PFSK-1 (cell line): ENCODE results near the gene BAG2.

ENCODE experiments used
- REST ChIP-seq, 2 experiments: IDR thresholded peaks; 2 replicates each; pipeline versions ENCODE4 v1.6.1 to v1.8.0; 2011 to 2012; ENCODE audit warnings: low read depth in 2 of 2, low read length in 2 of 2, control low read depth in 1 of 2, inconsistent platforms in 1 of 2, mild to moderate bottlenecking in 1 of 2, moderate library complexity in 1 of 2; ENCODE audit not compliant: insufficient read depth in 1 of 2
- SIN3A ChIP-seq: IDR thresholded peaks from 2 replicates; pipeline ENCODE4 v1.6.1; 2012; ENCODE audit warnings: mild to moderate bottlenecking, low read length, moderate library complexity, borderline replicate concordance; ENCODE audit not compliant: insufficient read depth

- TF ChIP-seq SIN3A = no peak; the same call in 1 of the 2 replicates
- no peak for TF ChIP-seq REST (IDR thresholded peaks at IDR 0.05; ENCODE audit: insufficient read depth in 1 of 2, low read depth in 2 of 2, low read length in 2 of 2)
Measured at GRCh38 chr6:57173886-57174510, 1.9 kb downstream of the BAG2 start.
